A549 (cell line): ENCODE data around the gene ZNF664. TPM values are rescaled to one million over a fixed set of nuclear protein-coding genes. Genes with fewer than 3 reads are reported as not detected.

Source experiments
- ATAC-seq, 2 experiments: fragments of 200-7000 bp in 1 of 2; fragments of >200 bp in 1 of 2; cut with Nextera tagmentation in 1 of 2; cut with Tn5 transposase in 1 of 2; 3 replicates each; pipeline versions ENCODE4 v1.8.0 to v1.9.1; 2018 to 2020; ENCODE audit warnings: mild to moderate bottlenecking in 1 of 2, moderate library complexity in 1 of 2
- CTCF ChIA-PET: fragments of 300-600 bp; sonication (Branson Sonifier 250); formaldehyde crosslinking; extraction: SDS; loops from one replicate; lab custom pipeline; 2021; ENCODE audit warnings: antibody characterized with exemption, inconsistent platforms; lab: Yijun Ruan, JAX
- POLR2A ChIA-PET: fragments of 350-600 bp; formaldehyde crosslinking; extraction: SDS; loops from one replicate; lab custom pipeline; 2021; ENCODE audit warnings: antibody characterized with exemption, inconsistent platforms; lab: Yijun Ruan, JAX
- DNase-seq, 2 experiments: peaks; one replicate each; pipeline versions ENCODE4 v3.0.0 to v3.0.0-alpha.2; 2011 to 2016; ENCODE audit warnings: low read depth in 1 of 2, low spot score in 1 of 2
- FAIRE-seq: peaks from 2 replicates; lab custom pipeline; 2011; peaks lifted over from hg19 to GRCh38; lab: Jason Lieb, UNC
- H3K27ac ChIP-seq, 2 experiments: fragments of >200 bp; sonication (Bioruptor Twin); formaldehyde crosslinking; 3 replicates each; pipeline ENCODE4 v1.5.1; 2016 to 2017
- H3K4me1 ChIP-seq: fragments of >200 bp; sonication (Bioruptor Twin); formaldehyde crosslinking; 3 replicates; pipeline ENCODE4 v1.6.1; 2016
- H3K4me2 ChIP-seq: fragments of >200 bp; sonication (Bioruptor Twin); formaldehyde crosslinking; 3 replicates; pipeline ENCODE4 v1.6.1; 2016
- H3K4me3 ChIP-seq: fragments of >200 bp; sonication (Bioruptor Twin); formaldehyde crosslinking; 3 replicates; pipeline ENCODE4 v1.5.1; 2016
- H3K9me3 ChIP-seq: fragments of >200 bp; sonication (Bioruptor Twin); formaldehyde crosslinking; 3 replicates; pipeline ENCODE4 v1.6.1; 2016
- BHLHE40 ChIP-seq: IDR thresholded peaks from 2 replicates; pipeline ENCODE4 v1.6.1; 2012; ENCODE audit warnings: low read depth, low read length, inconsistent platforms
- CTCF ChIP-seq: fragments of >200 bp; sonication (Bioruptor Twin); formaldehyde crosslinking; IDR thresholded peaks from 3 replicates; pipeline ENCODE4 v1.5.1; 2016
- FOSB ChIP-seq: fragments of 250-450 bp; sonication (Bioruptor Pico); IDR thresholded peaks from 2 replicates; pipeline ENCODE4 v1.5.0; 2020; ENCODE audit warnings: mild to moderate bottlenecking, moderate library complexity
- GATA3 ChIP-seq: IDR thresholded peaks from 2 replicates; pipeline ENCODE4 v1.6.1; 2012; ENCODE audit warnings: borderline replicate concordance
- HEYL ChIP-seq: fragments of 250-450 bp; sonication (Bioruptor Pico); IDR thresholded peaks from 2 replicates; pipeline ENCODE4 v1.8.0; 2021; ENCODE audit warnings: mild to moderate bottlenecking, moderate library complexity
- HOXA7 ChIP-seq: fragments of 250-450 bp; sonication (Bioruptor Pico); IDR thresholded peaks from 2 replicates; pipeline ENCODE4 v1.5.0; 2020; ENCODE audit warnings: mild to moderate bottlenecking, moderate library complexity
- KDM1A ChIP-seq: fragments of 200-600 bp; sonication (generic); IDR thresholded peaks from 2 replicates; pipeline ENCODE4 v1.6.1; 2016; ENCODE audit warnings: low read depth, mild to moderate bottlenecking
- MAFK ChIP-seq: fragments of 450-650 bp; IDR thresholded peaks from 2 replicates; pipeline ENCODE4 v1.6.1; 2014; ENCODE audit not compliant: partially characterized antibody
- POLR2A ChIP-seq: IDR thresholded peaks from 2 replicates; pipeline ENCODE4 v1.6.1; 2012; ENCODE audit warnings: mild to moderate bottlenecking, low read length
- POLR2AphosphoS2 ChIP-seq: conservative IDR thresholded peaks from 2 replicates; pipeline ENCODE4 v1.6.1; 2012; ENCODE audit warnings: low read length, improper control_type of control experiment, inconsistent platforms
- RAD21 ChIP-seq, 2 experiments: fragments of >200 bp in 1 of 2; sonication (Bioruptor Twin) in 1 of 2; formaldehyde crosslinking in 1 of 2; IDR thresholded peaks in 1 of 2; conservative IDR thresholded peaks in 1 of 2; 2 replicates in 1 of 2; 3 replicates in 1 of 2; pipeline ENCODE4 v1.6.1; 2012 to 2018; ENCODE audit warnings: inconsistent platforms in 1 of 2
- TFCP2L1 ChIP-seq: fragments of 250-450 bp; sonication (Bioruptor Pico); IDR thresholded peaks from 2 replicates; pipeline ENCODE4 v1.5.0; 2021; ENCODE audit warnings: mild to moderate bottlenecking
- WGBS: methylation state at CpG from one replicate; pipeline ENCODE4 v1.1.6; 2017; ENCODE audit errors: missing lambda C conversion rate; 5-methylcytosine and 5-hydroxymethylcytosine counted together
- polyA plus RNA-seq, 4 experiments: library from polyadenylated mRNA; depleted of rRNA in 3 of 4; stranded (reverse); fragments of >200 nt; fragmentation: RNase III in 1 of 4; extraction: RNeasy Plus Mini Kit Qiagen cat#74134 plus additional on column Dnase treatment in 1 of 4; gene quantifications; 2 replicates in 3 of 4; 3 replicates in 1 of 4; pipeline ENCODE4 v1.2.3, GENCODE V29; 2011 to 2017
- TF ChIP-seq, protein P1 (sequence below): fragments of 250-450 bp; sonication (Bioruptor Pico); IDR thresholded peaks from 2 replicates; pipeline ENCODE4 v1.5.0; 2020; ENCODE audit warnings: low read depth, mild to moderate bottlenecking, moderate library complexity

The ZNF664 gene
- polyA plus RNA-seq, 2 of the 4 experiments (the other 2 are of a cell fraction) = 88.3 to 112 TPM

DNA sequence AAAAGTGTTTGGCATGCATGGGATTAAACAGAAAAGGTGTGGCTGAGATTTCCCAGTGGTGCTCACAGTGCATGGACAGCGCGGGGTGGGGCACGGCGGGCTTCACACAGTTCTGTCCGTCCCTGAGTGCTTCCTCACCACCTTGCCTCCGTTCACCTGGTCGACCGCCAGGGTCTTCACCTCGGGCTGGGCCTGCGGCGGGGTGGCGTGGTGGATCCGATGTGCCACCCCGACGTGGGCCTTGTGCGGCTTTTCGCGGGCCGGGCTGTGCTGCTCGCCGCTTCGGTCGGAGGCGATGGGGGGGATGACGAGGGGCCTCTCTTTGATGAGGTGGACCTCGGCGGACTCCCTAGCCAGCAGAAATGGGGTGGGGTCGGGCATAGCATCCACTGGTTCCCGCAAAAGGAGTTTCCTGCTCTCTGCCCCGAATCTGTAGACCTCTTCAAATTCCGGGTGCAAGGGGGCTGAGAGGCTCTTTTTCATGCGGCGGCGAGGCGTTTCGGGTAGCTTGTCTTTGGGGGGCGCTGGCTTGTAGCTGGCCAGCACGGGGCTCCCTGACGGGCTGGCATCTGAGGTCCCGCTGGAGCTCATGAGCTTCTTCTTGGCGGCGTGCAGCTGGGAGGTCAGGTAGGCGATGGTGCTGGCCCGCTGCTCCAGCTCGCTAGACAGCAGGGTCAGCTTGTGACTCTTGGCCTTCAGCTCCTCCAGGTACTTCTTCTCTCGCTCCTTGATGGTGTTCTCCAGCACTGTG, 35.9 kb upstream of the ZNF664 start:
- ChIA-PET CTCF (interaction anchor here (1.3 kb wide), 1 partner anchor 32 kb away, joined by 6 read pairs; no protein-coding TSS in a partner anchor), POLR2A (no interaction called here)
- Histone ChIP-seq H3K4me3 (no peak overlapping the region), H3K4me2 (no peak overlapping the region), H3K4me1 (no peaks in the 10 kb centered on the region), H3K27ac (no peak overlapping the region), H3K9me3 (no peaks in the 10 kb centered on the region)
- 94% methylated on average over 45 of the region's 46 CpGs for WGBS
- FAIRE-seq (no peak), DNase-seq (no peak), ATAC-seq (no peak)
- TF ChIP-seq BHLHE40 = no peak
- TF ChIP-seq HOXA7 = no peak

DNA sequence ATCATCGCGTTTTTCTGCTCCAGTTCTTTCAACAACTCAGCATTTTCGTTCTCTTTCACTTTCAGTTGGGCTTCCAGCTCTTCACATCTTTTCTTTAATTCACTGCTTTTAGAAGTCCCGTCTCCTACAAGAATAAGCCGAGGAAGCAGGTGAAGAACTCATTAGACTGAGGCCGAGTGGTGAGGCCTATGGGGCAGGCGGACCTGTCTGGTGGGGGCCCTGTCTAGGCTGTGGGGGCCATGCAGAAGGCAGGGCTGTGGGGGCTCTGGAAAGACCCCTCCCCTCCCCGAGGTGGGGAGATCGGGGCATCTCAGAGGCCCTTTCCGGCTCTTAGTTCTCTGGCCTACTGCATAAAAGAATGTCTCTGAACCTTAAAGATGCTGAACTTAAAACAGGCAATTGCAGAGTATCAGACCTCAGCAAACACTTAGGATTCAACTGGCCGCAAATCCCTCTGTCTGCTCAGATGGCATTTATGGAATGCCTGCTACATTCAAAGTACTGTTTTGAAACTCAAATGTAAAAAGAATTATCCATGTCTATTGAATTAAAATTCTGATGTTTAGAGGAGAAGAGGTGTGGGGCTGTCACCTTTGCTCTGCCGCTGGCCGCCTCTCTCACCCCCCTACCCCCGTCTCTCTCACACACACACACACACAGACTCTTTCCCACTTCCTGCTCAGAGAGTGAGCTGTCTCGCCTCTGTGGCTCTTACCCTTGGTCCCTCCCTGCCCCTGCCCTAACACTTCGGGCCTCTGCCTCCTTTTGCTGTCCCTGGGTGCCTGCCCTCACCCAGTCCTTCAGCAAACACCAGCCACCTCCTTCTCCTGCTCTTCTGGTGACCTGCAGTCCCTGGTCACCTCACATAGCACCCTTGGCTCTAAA, 35.1 kb upstream of the ZNF664 start:
- FAIRE-seq (no peak), ATAC-seq (no peak), DNase-seq (no peak)
- Histone ChIP-seq H3K4me1 (no peaks in the 10 kb centered on the region), H3K4me2 (no peak overlapping the region), H3K9me3 (no peaks in the 10 kb centered on the region), H3K27ac (no peak overlapping the region), H3K4me3 (no peak overlapping the region)
- POLR2A ChIA-PET = no interaction called here
- TF ChIP-seq KDM1A = no peak
- no peak for TF ChIP-seq CTCF
- TF ChIP-seq HEYL (CRISPR knock-in tag) = no peak
- TF ChIP-seq, protein P1, sequence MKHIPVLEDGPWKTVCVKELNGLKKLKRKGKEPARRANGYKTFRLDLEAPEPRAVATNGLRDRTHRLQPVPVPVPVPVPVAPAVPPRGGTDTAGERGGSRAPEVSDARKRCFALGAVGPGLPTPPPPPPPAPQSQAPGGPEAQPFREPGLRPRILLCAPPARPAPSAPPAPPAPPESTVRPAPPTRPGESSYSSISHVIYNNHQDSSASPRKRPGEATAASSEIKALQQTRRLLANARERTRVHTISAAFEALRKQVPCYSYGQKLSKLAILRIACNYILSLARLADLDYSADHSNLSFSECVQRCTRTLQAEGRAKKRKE = no peak
- TF ChIP-seq MAFK = no peak
- TF ChIP-seq POLR2A = no peak
- TF ChIP-seq HOXA7 = no peak
- TF ChIP-seq FOSB = no peak
- TF ChIP-seq TFCP2L1 = no peak
- CTCF ChIA-PET = interaction anchor here (0.7 to 1.1 kb wide), 2 partner anchors 48 to 226 kb away, joined by 3 read pairs; partner anchors contain the start of gene ATP6V0A2
- WGBS = 87% methylated on average over 16 of the region's 16 CpGs

- 85% methylated on average over 16 of the region's 16 CpGs for WGBS
- ChIA-PET CTCF (interaction anchor here (0.7 to 1.8 kb wide), 5 partner anchors 9 to 227 kb away, joined by 3 to 8 read pairs (median 3); partner anchors contain the start of gene ATP6V0A2), POLR2A (no interaction called here)
- DNase-seq (peak; percentile 17 to 18), ATAC-seq (peak in 1 of 2 experiments; percentile 87; a peak in 3 of 6 replicates), FAIRE-seq (no peak)
- Histone ChIP-seq H3K9me3 (no peaks in the 10 kb centered on the region), H3K4me3 (no peak overlapping the region), H3K4me1 (no peaks in the 10 kb centered on the region), H3K4me2 (no peak overlapping the region), H3K27ac (no peak overlapping the region)
- peak in 1 of 2 experiments; percentile 19; a peak in 2 of 5 replicates for TF ChIP-seq RAD21 (conservative IDR thresholded peaks at IDR 0.05 in 1 of 2, IDR thresholded peaks at IDR 0.05 in 1 of 2)
- no peak for TF ChIP-seq POLR2AphosphoS2
- TF ChIP-seq GATA3 = no peak
- peak; percentile 22; the same call in 1 of the 3 replicates for TF ChIP-seq CTCF
Observed at GRCh38 chr12:123938679-123939480, 34.1 kb upstream of the ZNF664 start.
